HG03378 (cell line): ENCODE measurements around the gene LPCAT2.
"Not testable (repeated sequence)": the region's sequence is repeated elsewhere in the genome, so short reads cannot be mapped to it uniquely, and the experiment has no call there.

ENCODE experiments used
- ATAC-seq: cut with Tn5 transposase; IDR thresholded peaks from one replicate; pipeline ENCODE4 v1.9.1; 2021; ENCODE audit warnings: mild to moderate bottlenecking, moderate library complexity; ENCODE audit not compliant: unreplicated experiment

Gene LPCAT2

GRCh38 chr16:55577887-55578286, 69.0 kb downstream of the LPCAT2 start:
- no peak for ATAC-seq

- ATAC-seq = no peak
Observed at GRCh38 chr16:55585631-55586030, 76.8 kb downstream of the LPCAT2 start.

- ATAC-seq = no peak
Observed at GRCh38 chr16:55588799-55589198, 79.9 kb downstream of the LPCAT2 start.

GRCh38 chr16:55592306-55592705, 83.4 kb downstream of the LPCAT2 start:
- ATAC-seq = no peak

- ATAC-seq = no peak
Observed at GRCh38 chr16:55597928-55598327, 89.1 kb downstream of the LPCAT2 start.

- ATAC-seq = no peak
Observed at GRCh38 chr16:55605754-55606336, 97.0 kb downstream of the LPCAT2 start.

- no peak for ATAC-seq
Observed at GRCh38 chr16:55613613-55614335, 104.9 kb downstream of the LPCAT2 start.

GRCh38 chr16:55615071-55615470, 106.2 kb downstream of the LPCAT2 start:
- no peak for ATAC-seq

GRCh38 chr16:55615670-55616069, 106.8 kb downstream of the LPCAT2 start:
- ATAC-seq = not testable (repeated sequence)

- no peak for ATAC-seq
Observed at GRCh38 chr16:55621771-55622170, 112.9 kb downstream of the LPCAT2 start.

- no peak for ATAC-seq
Observed at GRCh38 chr16:55622272-55622671, 113.4 kb downstream of the LPCAT2 start.

- no peak for ATAC-seq
Observed at GRCh38 chr16:55622930-55623561, 114.2 kb downstream of the LPCAT2 start.

GRCh38 chr16:55623640-55624039, 114.8 kb downstream of the LPCAT2 start:
- ATAC-seq = no peak

GRCh38 chr16:55624696-55625095, 115.8 kb downstream of the LPCAT2 start:
- no peak for ATAC-seq

GRCh38 chr16:55625843-55626242, 117.0 kb downstream of the LPCAT2 start:
- no peak for ATAC-seq

- ATAC-seq = no peak
Observed at GRCh38 chr16:55628306-55628968, 119.6 kb downstream of the LPCAT2 start.

- ATAC-seq = no peak
Observed at GRCh38 chr16:55630774-55631173, 121.9 kb downstream of the LPCAT2 start.

- no peak for ATAC-seq
Observed at GRCh38 chr16:55632259-55632658, 123.4 kb downstream of the LPCAT2 start.

- ATAC-seq = no peak
Observed at GRCh38 chr16:55634193-55634592, 125.3 kb downstream of the LPCAT2 start.
